H9 (cell line): ENCODE measurements around the gene UQCRC1. TPM values are rescaled to one million over a fixed set of nuclear protein-coding genes. Genes with fewer than 3 reads are reported as not detected.

Experiments
- DNase-seq: peaks from one replicate; pipeline ENCODE4 v3.0.0-alpha.2; 2017
- H2AFZ ChIP-seq: one replicate; pipeline ENCODE4 v1.6.1; 2013; ENCODE audit warnings: mild to moderate bottlenecking, low read length, control low read depth, moderate library complexity
- H2AK5ac ChIP-seq: 2 replicates; pipeline ENCODE4 v1.6.1; 2013; ENCODE audit warnings: low read length, control low read depth, mixed read lengths; ENCODE audit not compliant: insufficient read length
- H2BK120ac ChIP-seq: one replicate; pipeline ENCODE4 v1.6.1; 2013; ENCODE audit warnings: low read depth, mild to moderate bottlenecking, low read length, control low read depth, inconsistent platforms; ENCODE audit not compliant: poor library complexity, severe bottlenecking
- H2BK12ac ChIP-seq: 2 replicates; pipeline ENCODE4 v1.6.1; 2013; ENCODE audit warnings: low read length, control low read depth, mixed read lengths, low read depth; ENCODE audit not compliant: insufficient read length
- H2BK15ac ChIP-seq: 2 replicates; pipeline ENCODE4 v1.6.1; 2013; ENCODE audit warnings: low read depth, low read length, control low read depth
- H2BK20ac ChIP-seq: one replicate; pipeline ENCODE4 v1.6.1; 2013; ENCODE audit warnings: low read depth, mild to moderate bottlenecking, low read length, control low read depth, inconsistent platforms; ENCODE audit not compliant: poor library complexity, severe bottlenecking
- H2BK5ac ChIP-seq: 2 replicates; pipeline ENCODE4 v1.6.1; 2013; ENCODE audit warnings: low read length, control low read depth, mixed read lengths; ENCODE audit not compliant: insufficient read length
- H3K14ac ChIP-seq: 2 replicates; pipeline ENCODE4 v1.6.1; 2013; ENCODE audit warnings: low read length, control low read depth; ENCODE audit not compliant: insufficient read depth
- H3K18ac ChIP-seq: 2 replicates; pipeline ENCODE4 v1.6.1; 2013; ENCODE audit warnings: low read depth, mild to moderate bottlenecking, mixed read lengths, low read length, control low read depth; ENCODE audit not compliant: insufficient read length
- H3K23ac ChIP-seq: 2 replicates; pipeline ENCODE4 v1.6.1; 2013; ENCODE audit warnings: low read length, control low read depth, mixed read lengths, low read depth; ENCODE audit not compliant: insufficient read length
- H3K23me2 ChIP-seq: 2 replicates; pipeline ENCODE4 v1.6.1; 2013; ENCODE audit warnings: low read depth, mild to moderate bottlenecking, mixed read lengths, low read length, control low read depth; ENCODE audit not compliant: insufficient read length, poor library complexity, severe bottlenecking
- H3K27ac ChIP-seq: 2 replicates; pipeline ENCODE4 v1.5.1; 2013; ENCODE audit warnings: low read length, control low read depth, mixed read lengths, low read depth; ENCODE audit not compliant: insufficient read length
- H3K27me3 ChIP-seq: 2 replicates; pipeline ENCODE4 v1.6.1; 2013; ENCODE audit warnings: low read length, control low read depth, inconsistent platforms; ENCODE audit not compliant: insufficient read depth
- H3K4ac ChIP-seq: 2 replicates; pipeline ENCODE4 v1.6.1; 2013; ENCODE audit warnings: low read depth, mild to moderate bottlenecking, control low read depth, inconsistent platforms, low read length, moderate library complexity
- H3K4me1 ChIP-seq: 2 replicates; pipeline ENCODE4 v1.6.1; 2013; ENCODE audit warnings: low read length, control low read depth, inconsistent platforms; ENCODE audit not compliant: insufficient read depth
- H3K4me2 ChIP-seq: 2 replicates; pipeline ENCODE4 v1.6.1; 2013; ENCODE audit warnings: low read length, control low read depth, mixed read lengths; ENCODE audit not compliant: insufficient read length, insufficient read depth
- H3K56ac ChIP-seq: 2 replicates; pipeline ENCODE4 v1.6.1; 2013; ENCODE audit warnings: low read depth, mild to moderate bottlenecking, mixed read lengths, low read length, control low read depth; ENCODE audit not compliant: insufficient read length
- H3K79me1 ChIP-seq: 2 replicates; pipeline ENCODE4 v1.6.1; 2013; ENCODE audit warnings: low read depth, mild to moderate bottlenecking, moderate library complexity, low read length, control low read depth, inconsistent platforms; ENCODE audit not compliant: insufficient read depth, poor library complexity, severe bottlenecking
- H3K79me2 ChIP-seq: 2 replicates; pipeline ENCODE4 v1.6.1; 2013; ENCODE audit warnings: low read length, control low read depth, inconsistent platforms; ENCODE audit not compliant: insufficient read depth
- H3K9ac ChIP-seq: 2 replicates; pipeline ENCODE4 v1.6.1; 2013; ENCODE audit warnings: low read length, control low read depth, mixed read lengths; ENCODE audit not compliant: insufficient read length; ENCODE audit errors: extremely low read depth
- H3K9me3 ChIP-seq: one replicate; pipeline ENCODE4 v1.6.1; 2013; ENCODE audit warnings: low read depth, low read length, inconsistent platforms; ENCODE audit not compliant: control insufficient read depth
- H3T11ph ChIP-seq: one replicate; pipeline ENCODE4 v1.6.1; 2013; ENCODE audit warnings: mild to moderate bottlenecking, low read length, control low read depth, inconsistent platforms
- H4K20me1 ChIP-seq: one replicate; pipeline ENCODE4 v1.6.1; 2013; ENCODE audit not compliant: control insufficient read depth, insufficient read length, insufficient read depth
- H4K5ac ChIP-seq: 2 replicates; pipeline ENCODE4 v1.6.1; 2013; ENCODE audit warnings: low read depth, mild to moderate bottlenecking, mixed read lengths, low read length, control low read depth; ENCODE audit not compliant: insufficient read length
- H4K8ac ChIP-seq: replicated peaks from 2 replicates; pipeline ENCODE4 v1.6.1; 2013; ENCODE audit warnings: low read length, control low read depth, mixed read lengths, low read depth; ENCODE audit not compliant: insufficient read length
- H4K91ac ChIP-seq: 2 replicates; pipeline ENCODE4 v1.6.1; 2013; ENCODE audit warnings: low read depth, mild to moderate bottlenecking, moderate library complexity, mixed read lengths, low read length, control low read depth; ENCODE audit not compliant: insufficient read length
- H3K27ac Mint-ChIP-seq, 3 experiments: 2 replicates in 2 of 3; 3 replicates in 1 of 3; pipeline ENCODE4 v1.8.0; 2020 to 2021; ENCODE audit warnings: mixed read lengths in 3 of 3, mild to moderate bottlenecking in 1 of 3, moderate library complexity in 1 of 3
- H3K27me3 Mint-ChIP-seq: 2 replicates; pipeline ENCODE4 v1.8.0; 2021; ENCODE audit warnings: low read depth, mild to moderate bottlenecking, moderate library complexity, mixed read lengths
- H3K36me3 Mint-ChIP-seq, 3 experiments: 2 replicates in 2 of 3; 3 replicates in 1 of 3; pipeline ENCODE4 v1.8.0; 2020 to 2021; ENCODE audit warnings: low read depth in 3 of 3, mixed read lengths in 3 of 3; ENCODE audit not compliant: insufficient read depth in 1 of 3
- H3K4me1 Mint-ChIP-seq, 2 experiments: 2 replicates each; pipeline ENCODE4 v1.8.0; 2020; ENCODE audit warnings: mixed read lengths in 2 of 2
- H3K4me3 Mint-ChIP-seq, 2 experiments: 2 replicates in 1 of 2; 3 replicates in 1 of 2; pipeline ENCODE4 v1.8.0; 2020 to 2021; ENCODE audit warnings: mild to moderate bottlenecking in 2 of 2, mixed read lengths in 2 of 2, moderate library complexity in 1 of 2
- H3K9me3 Mint-ChIP-seq, 2 experiments: 2 replicates in 1 of 2; 3 replicates in 1 of 2; pipeline ENCODE4 v1.8.0; 2020; ENCODE audit warnings: mild to moderate bottlenecking in 2 of 2, mixed read lengths in 2 of 2, moderate library complexity in 1 of 2
- WGBS: extraction: QIAGEN DNeasy Blood & Tissue Kit; methylation state at CpG from one replicate; pipeline ENCODE4 v1.1.7; 2013; ENCODE audit warnings: missing lambda C conversion rate, low lambda C conversion rate, mixed read lengths; ENCODE audit not compliant: insufficient read length; ENCODE audit errors: extremely low coverage; 5-methylcytosine and 5-hydroxymethylcytosine counted together
- total RNA-seq: library from RNA; stranded (reverse); gene quantifications from 2 replicates; pipeline ENCODE4 v1.2.1, GENCODE V29; 2021
- TF ChIP-seq, protein P1 (sequence below): fragments of 200-600 bp; sonication (generic); conservative IDR thresholded peaks from 3 replicates; pipeline ENCODE4 v1.8.0; 2021; ENCODE audit warnings: antibody characterized with exemption, mild to moderate bottlenecking

UQCRC1 gene
- total RNA-seq, 1 experiment from 2014 or later, result 285 TPM

DNA sequence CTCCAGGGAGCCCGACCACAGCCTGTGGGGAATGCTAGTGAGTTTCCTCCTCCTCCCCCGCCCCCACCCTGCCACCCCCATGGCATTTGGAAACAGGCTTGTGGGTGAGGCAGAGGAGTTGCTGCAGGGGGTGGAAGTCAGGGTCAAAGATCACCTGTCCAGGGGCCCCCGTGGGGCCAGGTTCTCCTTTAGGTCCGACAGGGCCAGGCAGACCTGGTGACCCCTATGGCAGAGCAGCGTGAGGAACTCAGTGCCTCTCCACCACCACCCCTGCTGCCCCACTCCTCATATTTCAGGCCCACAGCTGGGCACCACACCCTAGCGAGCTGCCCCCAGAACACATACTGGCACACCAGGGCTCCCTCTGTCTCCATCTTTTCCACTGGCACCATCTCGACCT lies 36.9 kb downstream of the UQCRC1 start:
- no peaks in the 10 kb centered on the region for H3K9me3 Mint-ChIP-seq
- DNase-seq, result no peak
- Histone ChIP-seq H3K9ac (no peak overlapping the region), H2BK20ac (no peak overlapping the region), H3T11ph (no peak overlapping the region), H3K18ac (no peak overlapping the region), H2BK5ac (no peak overlapping the region), H3K79me2 (no peaks in the 10 kb centered on the region), H3K9me3 (no peaks in the 10 kb centered on the region), H2BK120ac (no peak overlapping the region), H3K14ac (no peak overlapping the region), H3K56ac (no peak overlapping the region), H4K91ac (no peak overlapping the region), H2AFZ (no peak overlapping the region), H3K23ac (no peak overlapping the region), H3K4me2 (no peak overlapping the region), H3K23me2 (no peaks in the 10 kb centered on the region), H2BK12ac (no peak overlapping the region), H3K4ac (no peak overlapping the region), H2BK15ac (no peak overlapping the region), H3K4me1 (no peaks in the 10 kb centered on the region), H3K27ac (no peak overlapping the region), H4K8ac (no peak overlapping the region), H3K27me3 (no peaks in the 10 kb centered on the region), H2AK5ac (no peak overlapping the region), H4K20me1 (no peaks in the 10 kb centered on the region), H3K79me1 (no peaks in the 10 kb centered on the region), H4K5ac (no peak overlapping the region)
- WGBS, result no CpG with 5 or more reads among the region's 7 CpGs
- H3K4me1 Mint-ChIP-seq, result no peaks in the 10 kb centered on the region
- no peak overlapping the region for H3K4me3 Mint-ChIP-seq
- no peak overlapping the region for H3K27ac Mint-ChIP-seq
- H3K36me3 Mint-ChIP-seq, result peaks cover 0 to 24% (median 0%) of the 10 kb centered on the region in 3 experiments; a peak in 5 of 7 replicates
- TF ChIP-seq, protein P1, sequence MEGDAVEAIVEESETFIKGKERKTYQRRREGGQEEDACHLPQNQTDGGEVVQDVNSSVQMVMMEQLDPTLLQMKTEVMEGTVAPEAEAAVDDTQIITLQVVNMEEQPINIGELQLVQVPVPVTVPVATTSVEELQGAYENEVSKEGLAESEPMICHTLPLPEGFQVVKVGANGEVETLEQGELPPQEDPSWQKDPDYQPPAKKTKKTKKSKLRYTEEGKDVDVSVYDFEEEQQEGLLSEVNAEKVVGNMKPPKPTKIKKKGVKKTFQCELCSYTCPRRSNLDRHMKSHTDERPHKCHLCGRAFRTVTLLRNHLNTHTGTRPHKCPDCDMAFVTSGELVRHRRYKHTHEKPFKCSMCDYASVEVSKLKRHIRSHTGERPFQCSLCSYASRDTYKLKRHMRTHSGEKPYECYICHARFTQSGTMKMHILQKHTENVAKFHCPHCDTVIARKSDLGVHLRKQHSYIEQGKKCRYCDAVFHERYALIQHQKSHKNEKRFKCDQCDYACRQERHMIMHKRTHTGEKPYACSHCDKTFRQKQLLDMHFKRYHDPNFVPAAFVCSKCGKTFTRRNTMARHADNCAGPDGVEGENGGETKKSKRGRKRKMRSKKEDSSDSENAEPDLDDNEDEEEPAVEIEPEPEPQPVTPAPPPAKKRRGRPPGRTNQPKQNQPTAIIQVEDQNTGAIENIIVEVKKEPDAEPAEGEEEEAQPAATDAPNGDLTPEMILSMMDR, result no peak
- H3K27me3 Mint-ChIP-seq, result no peaks in the 10 kb centered on the region
